Mesendoderm (in vitro differentiated cells): Measurements from ENCODE around the gene PRSS50.

ENCODE experiments used
- DNase-seq: peaks from one replicate; pipeline ENCODE4 v3.0.0; 2013
- H2AK5ac ChIP-seq: 2 replicates; pipeline ENCODE4 v1.6.1; 2013; ENCODE audit warnings: low read length, inconsistent platforms
- H2BK120ac ChIP-seq: 2 replicates; pipeline ENCODE4 v1.6.1; 2013; ENCODE audit warnings: low read depth, mild to moderate bottlenecking, low read length, moderate library complexity, mixed read lengths
- H2BK15ac ChIP-seq: replicated peaks from 2 replicates; pipeline ENCODE4 v1.6.1; 2013; ENCODE audit warnings: low read depth, mild to moderate bottlenecking, moderate library complexity
- H2BK5ac ChIP-seq: 2 replicates; pipeline ENCODE4 v1.6.1; 2013; ENCODE audit warnings: low read length, inconsistent platforms
- H3K18ac ChIP-seq: 2 replicates; pipeline ENCODE4 v1.6.1; 2013; ENCODE audit warnings: mild to moderate bottlenecking, low read length, mixed read lengths
- H3K23ac ChIP-seq: one replicate; pipeline ENCODE4 v1.6.1; 2013; ENCODE audit warnings: low read length
- H3K27ac ChIP-seq: 2 replicates; pipeline ENCODE4 v1.5.1; 2013; ENCODE audit warnings: low read depth, mild to moderate bottlenecking, inconsistent platforms, low read length, moderate library complexity
- H3K27me3 ChIP-seq: 2 replicates; pipeline ENCODE4 v1.6.1; 2013; ENCODE audit warnings: low read length, control low read depth, mild to moderate bottlenecking, inconsistent platforms; ENCODE audit not compliant: insufficient read depth, poor library complexity
- H3K36me3 ChIP-seq: 2 replicates; pipeline ENCODE4 v1.6.1; 2013; ENCODE audit warnings: low read length, inconsistent platforms; ENCODE audit not compliant: control insufficient read depth, insufficient read depth
- H3K4ac ChIP-seq: one replicate; pipeline ENCODE4 v1.6.1; 2013; ENCODE audit warnings: low read depth, mild to moderate bottlenecking, low read length, moderate library complexity
- H3K4me1 ChIP-seq: 2 replicates; pipeline ENCODE4 v1.6.1; 2013; ENCODE audit warnings: low read depth, low read length, inconsistent platforms; ENCODE audit not compliant: control insufficient read depth
- H3K4me2 ChIP-seq: 2 replicates; pipeline ENCODE4 v1.6.1; 2013; ENCODE audit warnings: low read length
- H3K4me3 ChIP-seq: 2 replicates; pipeline ENCODE4 v1.5.1; 2013; ENCODE audit warnings: mild to moderate bottlenecking, low read length
- H3K56ac ChIP-seq: one replicate; pipeline ENCODE4 v1.6.1; 2013; ENCODE audit warnings: low read length
- H3K79me1 ChIP-seq: 2 replicates; pipeline ENCODE4 v1.6.1; 2013; ENCODE audit warnings: low read length, inconsistent platforms
- H3K79me2 ChIP-seq: 2 replicates; pipeline ENCODE4 v1.6.1; 2013; ENCODE audit warnings: mild to moderate bottlenecking, low read length; ENCODE audit not compliant: control insufficient read depth, insufficient read depth
- H3K9ac ChIP-seq: 2 replicates; pipeline ENCODE4 v1.6.1; 2013; ENCODE audit warnings: low read length, inconsistent platforms
- H4K5ac ChIP-seq: one replicate; pipeline ENCODE4 v1.6.1; 2013; ENCODE audit warnings: low read length
- H4K8ac ChIP-seq: one replicate; pipeline ENCODE4 v1.6.1; 2013; ENCODE audit warnings: low read depth, mild to moderate bottlenecking, control low read depth, low read length, moderate library complexity
- WGBS: extraction: QIAGEN DNeasy Blood & Tissue Kit; methylation state at CpG from one replicate; pipeline ENCODE4 v1.1.7; 2013; ENCODE audit warnings: low lambda C conversion rate, missing lambda C conversion rate; ENCODE audit not compliant: insufficient coverage; ENCODE audit errors: extremely low coverage; 5-methylcytosine and 5-hydroxymethylcytosine counted together

The PRSS50 gene

DNA sequence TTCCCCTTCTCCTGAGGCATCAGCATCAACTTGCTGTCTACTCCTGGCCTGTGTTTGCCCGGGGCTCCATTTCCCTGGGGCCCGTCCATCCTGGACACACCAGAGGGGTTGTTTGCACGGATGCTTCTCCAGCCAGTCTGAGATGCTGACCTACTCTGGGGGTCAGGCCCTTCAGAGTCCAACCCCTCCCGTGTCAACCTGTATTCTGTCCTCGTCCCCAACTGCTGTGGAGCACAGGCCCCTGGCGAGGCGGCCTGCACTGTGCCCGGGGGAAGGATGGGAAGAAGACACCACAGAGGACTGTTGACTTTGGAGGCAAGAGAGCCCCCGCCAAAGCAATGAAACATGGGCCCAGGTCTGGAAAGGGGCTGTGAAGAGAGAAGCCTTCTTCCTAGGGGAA, 50.0 kb downstream of the PRSS50 start:
- Histone ChIP-seq H2BK15ac (no peak overlapping the region), H2AK5ac (no peak overlapping the region), H4K8ac (no peak overlapping the region), H2BK5ac (no peak overlapping the region), H3K56ac (no peak overlapping the region), H2BK120ac (no peak overlapping the region), H4K5ac (no peak overlapping the region), H3K79me2 (no peaks in the 10 kb centered on the region), H3K4me3 (no peak overlapping the region), H3K18ac (no peak overlapping the region), H3K23ac (no peak overlapping the region), H3K4me2 (no peak overlapping the region), H3K27ac (no peak overlapping the region), H3K4me1 (no peaks in the 10 kb centered on the region), H3K9ac (no peak overlapping the region), H3K36me3 (no peaks in the 10 kb centered on the region), H3K79me1 (no peaks in the 10 kb centered on the region), H3K4ac (no peak overlapping the region), H3K27me3 (no peaks in the 10 kb centered on the region)
- no peak for DNase-seq
- WGBS: no CpG with 5 or more reads among the region's 9 CpGs

DNA sequence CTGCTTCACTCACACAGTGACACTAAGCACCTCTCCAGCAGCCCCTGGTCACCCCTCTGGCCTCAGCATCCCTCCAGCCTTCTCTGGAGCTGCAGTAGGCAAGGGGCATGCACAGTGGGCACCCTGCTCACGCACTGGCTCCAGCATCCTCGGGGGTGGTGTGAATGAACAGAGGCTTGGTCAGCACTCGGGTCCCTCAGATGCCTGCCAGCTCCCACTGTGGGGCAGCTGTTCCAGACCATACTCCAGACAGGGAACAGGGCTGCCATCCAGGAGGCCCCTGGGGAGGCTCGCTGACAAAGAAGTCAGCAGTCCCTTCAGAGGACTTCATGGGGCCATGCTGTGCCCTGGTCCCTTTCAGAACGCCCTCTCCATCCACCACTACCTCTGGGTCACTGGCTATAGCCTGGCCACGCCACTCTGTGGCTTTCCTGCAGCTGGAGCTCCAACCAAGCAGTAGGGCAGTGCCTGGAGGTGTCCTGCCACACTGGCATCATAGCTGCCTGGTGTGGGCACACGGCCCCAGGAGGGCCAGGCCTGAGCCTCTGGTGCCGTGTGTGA, 50.5 kb downstream of the PRSS50 start:
- no peaks in the 10 kb centered on the region for H3K27me3 ChIP-seq
- no peak overlapping the region for H4K5ac ChIP-seq
- no peak overlapping the region for H3K27ac ChIP-seq
- no peak overlapping the region for H2AK5ac ChIP-seq
- no peak overlapping the region for H2BK5ac ChIP-seq
- no peak overlapping the region for H3K4ac ChIP-seq
- no CpG with 5 or more reads among the region's 8 CpGs for WGBS
- no peak overlapping the region for H3K23ac ChIP-seq
- no peak overlapping the region for H3K4me3 ChIP-seq
- DNase-seq: no peak
- H3K9ac ChIP-seq: no peak overlapping the region
- no peak overlapping the region for H2BK15ac ChIP-seq
- H3K4me1 ChIP-seq: peaks cover under 1% of the 10 kb centered on the region
- no peak overlapping the region for H3K18ac ChIP-seq
- no peaks in the 10 kb centered on the region for H3K36me3 ChIP-seq
- H3K4me2 ChIP-seq: no peak overlapping the region
- no peak overlapping the region for H3K56ac ChIP-seq
- H2BK120ac ChIP-seq: no peak overlapping the region
- no peaks in the 10 kb centered on the region for H3K79me1 ChIP-seq
- no peak overlapping the region for H4K8ac ChIP-seq
- H3K79me2 ChIP-seq: no peaks in the 10 kb centered on the region

GRCh38 chr3:46666453-46666845, 51.2 kb downstream of the PRSS50 start:
- Histone ChIP-seq H4K8ac (no peak overlapping the region), H3K56ac (no peak overlapping the region), H3K36me3 (no peaks in the 10 kb centered on the region), H3K79me2 (no peaks in the 10 kb centered on the region), H3K4me2 (no peak overlapping the region), H2AK5ac (no peak overlapping the region), H3K18ac (no peak overlapping the region), H3K79me1 (no peaks in the 10 kb centered on the region), H4K5ac (no peak overlapping the region), H2BK5ac (no peak overlapping the region), H3K23ac (no peak overlapping the region), H3K27me3 (no peaks in the 10 kb centered on the region), H3K4me1 (peaks cover 4% of the 10 kb centered on the region), H3K9ac (no peak overlapping the region), H3K4ac (no peak overlapping the region), H3K27ac (no peak overlapping the region), H2BK120ac (no peak overlapping the region), H2BK15ac (no peak overlapping the region), H3K4me3 (no peak overlapping the region)
- DNase-seq: no peak
- no CpG with 5 or more reads among the region's 7 CpGs for WGBS

- Histone ChIP-seq H3K4me1 (peaks cover 8% of the 10 kb centered on the region), H4K5ac (no peak overlapping the region), H3K36me3 (no peaks in the 10 kb centered on the region), H3K4ac (no peak overlapping the region), H3K23ac (no peak overlapping the region), H3K9ac (no peak overlapping the region), H2BK120ac (no peak overlapping the region), H3K79me2 (no peaks in the 10 kb centered on the region), H3K27ac (no peak overlapping the region), H2BK5ac (no peak overlapping the region), H3K27me3 (no peaks in the 10 kb centered on the region), H3K4me2 (no peak overlapping the region), H4K8ac (no peak overlapping the region), H3K79me1 (no peaks in the 10 kb centered on the region), H2AK5ac (no peak overlapping the region), H3K4me3 (no peak overlapping the region), H3K18ac (no peak overlapping the region), H2BK15ac (no peak overlapping the region), H3K56ac (no peak overlapping the region)
- no CpG with 5 or more reads among the region's 9 CpGs for WGBS
- no peak for DNase-seq
Measured at GRCh38 chr3:46665763-46666452, 51.8 kb downstream of the PRSS50 start.

- no CpG with 5 or more reads among the region's 23 CpGs for WGBS
- no peak overlapping the region for H3K4me3 ChIP-seq
- no peaks in the 10 kb centered on the region for H3K36me3 ChIP-seq
- H2BK5ac ChIP-seq: no peak overlapping the region
- H4K8ac ChIP-seq: no peak overlapping the region
- no peak overlapping the region for H3K18ac ChIP-seq
- H3K79me1 ChIP-seq: no peaks in the 10 kb centered on the region
- no peaks in the 10 kb centered on the region for H3K27me3 ChIP-seq
- peaks cover 8% of the 10 kb centered on the region for H3K4me1 ChIP-seq
- no peaks in the 10 kb centered on the region for H3K79me2 ChIP-seq
- DNase-seq: no peak
- H3K27ac ChIP-seq: no peak overlapping the region
- no peak overlapping the region for H3K4me2 ChIP-seq
- no peak overlapping the region for H2AK5ac ChIP-seq
- no peak overlapping the region for H4K5ac ChIP-seq
- no peak overlapping the region for H3K23ac ChIP-seq
- no peak overlapping the region for H3K9ac ChIP-seq
- no peak overlapping the region for H2BK120ac ChIP-seq
- H2BK15ac ChIP-seq: no peak overlapping the region
- H3K56ac ChIP-seq: peak overlapping the region; percentile 40
- no peak overlapping the region for H3K4ac ChIP-seq
Measured at GRCh38 chr3:46664971-46665762, 52.5 kb downstream of the PRSS50 start.
